GM12878 (cell line): ENCODE measurements around the gene EIF4H. TPM values are rescaled to one million over a fixed set of nuclear protein-coding genes. Genes with fewer than 3 reads are reported as not detected.
A peak's percentile ranks its signal among the peaks of the same experiment; 100 is the strongest.

Experiments
- ATAC-seq: fragments of 200-7000 bp; cut with Tn5 transposase; 3 replicates; pipeline ENCODE4 v1.9.1; 2020; ENCODE audit warnings: mild to moderate bottlenecking, moderate library complexity
- BruUV-seq: library from RNA; stranded (reverse); fragments of 400-500 nt; replicated peaks from 2 replicates; lab custom pipeline; 2021; lab: Mats Ljungman, UMichigan
- CTCF ChIA-PET: fragments of 300-600 bp; sonication (Branson Sonifier 250); formaldehyde crosslinking; extraction: SDS; loops from one replicate; lab custom pipeline; 2021; ENCODE audit warnings: inconsistent platforms; lab: Yijun Ruan, JAX
- POLR2A ChIA-PET: fragments of 350-600 bp; formaldehyde crosslinking; extraction: SDS; loops from one replicate; lab custom pipeline; 2021; ENCODE audit warnings: inconsistent platforms; lab: Charles Lee
- RAD21 ChIA-PET: fragments of 300-600 bp; sonication (Branson Sonifier 250); formaldehyde crosslinking; loops from one replicate; lab custom pipeline; 2023; ENCODE audit warnings: antibody characterized with exemption; ENCODE audit not compliant: unreplicated experiment; lab: Charles Lee
- SMC1A ChIA-PET: fragments of 300-600 bp; sonication (Branson Sonifier 250); formaldehyde crosslinking; loops from one replicate; lab custom pipeline; 2023; ENCODE audit not compliant: unreplicated experiment, uncharacterized antibody; lab: Charles Lee
- DNase-seq: peaks from one replicate; pipeline ENCODE4 v3.0.0-alpha.2; 2011; ENCODE audit warnings: low read depth, low spot score
- FAIRE-seq: peaks from 3 replicates; lab custom pipeline; 2011; peaks lifted over from hg19 to GRCh38; lab: Jason Lieb, UNC
- H2AFZ ChIP-seq: 2 replicates; pipeline ENCODE4 v1.6.0; 2011; ENCODE audit warnings: low read depth, low read length, control low read depth; ENCODE audit not compliant: control insufficient read depth
- H3K27ac ChIP-seq: 2 replicates; pipeline ENCODE4 v1.5.1; 2011; ENCODE audit warnings: control low read depth; ENCODE audit not compliant: control insufficient read depth, insufficient read depth
- H3K27me3 ChIP-seq, 2 experiments: replicated peaks in 1 of 2; 2 replicates each; pipeline versions ENCODE4 v1.6.0 to v1.6.1; 2011; ENCODE audit warnings: low read length in 1 of 2; ENCODE audit not compliant: control insufficient read depth in 2 of 2, insufficient read depth in 2 of 2
- H3K36me3 ChIP-seq, 2 experiments: 2 replicates each; pipeline ENCODE4 v1.5.1; 2011; ENCODE audit warnings: low read length in 1 of 2; ENCODE audit not compliant: control insufficient read depth in 2 of 2, insufficient read depth in 2 of 2
- H3K4me1 ChIP-seq: 2 replicates; pipeline ENCODE4 v1.6.1; 2011; ENCODE audit warnings: mild to moderate bottlenecking, low read length, moderate library complexity, mixed read lengths; ENCODE audit not compliant: control insufficient read depth, insufficient read depth
- H3K4me2 ChIP-seq: 2 replicates; pipeline ENCODE4 v1.6.0; 2011; ENCODE audit warnings: control low read depth; ENCODE audit not compliant: control insufficient read depth, insufficient read depth
- H3K4me3 ChIP-seq: fragments of 200-600 bp; sonication (generic); 2 replicates; pipeline ENCODE4 v1.5.1; 2016
- H3K79me2 ChIP-seq: 2 replicates; pipeline ENCODE4 v1.6.0; 2011; ENCODE audit warnings: low read length; ENCODE audit not compliant: control insufficient read depth, insufficient read depth
- H3K9ac ChIP-seq: 2 replicates; pipeline ENCODE4 v1.8.0; 2011; ENCODE audit warnings: low read length, control low read depth, mixed read lengths; ENCODE audit not compliant: control insufficient read depth, insufficient read depth
- H3K9me3 ChIP-seq: replicated peaks from 3 replicates; pipeline ENCODE4 v1.5.1; 2011; ENCODE audit warnings: mild to moderate bottlenecking, low read length; ENCODE audit not compliant: control insufficient read depth, insufficient read depth
- H4K20me1 ChIP-seq: 2 replicates; pipeline ENCODE4 v1.6.0; 2011; ENCODE audit not compliant: control insufficient read depth, insufficient read depth
- FOS ChIP-seq: IDR thresholded peaks from 3 replicates; pipeline ENCODE4 v1.6.1; 2011; ENCODE audit warnings: borderline replicate concordance; ENCODE audit not compliant: insufficient read length; ENCODE audit errors: extremely low read depth
- LARP7 ChIP-seq: fragments of 450-650 bp; IDR thresholded peaks from 2 replicates; pipeline ENCODE4 v1.6.1; 2017; ENCODE audit warnings: mild to moderate bottlenecking
- POU2F2 ChIP-seq: IDR thresholded peaks from 3 replicates; pipeline ENCODE4 v1.6.1; 2011; ENCODE audit warnings: low read depth, mild to moderate bottlenecking, low read length, borderline replicate concordance
- ZNF384 ChIP-seq: IDR thresholded peaks from 2 replicates; pipeline ENCODE4 v1.6.1; 2012; ENCODE audit warnings: low read depth, mild to moderate bottlenecking, low read length, improper control_type of control experiment, borderline replicate concordance
- WGBS: methylation state at CpG from one replicate; pipeline ENCODE4 v1.1.6; 2016; ENCODE audit warnings: low lambda C conversion rate; ENCODE audit not compliant: insufficient replicate concordance, insufficient coverage; ENCODE audit errors: missing lambda C conversion rate; 5-methylcytosine and 5-hydroxymethylcytosine counted together
- in situ Hi-C: fragments of 300-500 bp; cut with MboI; formaldehyde crosslinking; loops from 9 replicates; pipeline ENCODE4 v1.14.3; 2018; ENCODE audit warnings: mixed read lengths
- intact Hi-C: fragments of 100-400 bp; cut with micrococcal nuclease; formaldehyde crosslinking; loops from one replicate; pipeline ENCODE4 v1.14.2; 2022; ENCODE audit not compliant: unreplicated experiment
- polyA plus RNA-seq, 11 experiments: library from polyadenylated mRNA; depleted of rRNA in 4 of 11; unstranded in 6 of 11; stranded (reverse) in 5 of 11; fragments of >200 nt; fragmentation: Nextera tagmentation in 4 of 11; fragmentation: Illumina TruSeq in 1 of 11; extraction: Ambion mirVana in 4 of 11; extraction: Trizol in 1 of 11; gene quantifications; 1 replicate in 1 of 11; 2 replicates in 10 of 11; pipeline versions ENCODE4 v1.2.1 to v1.2.3, GENCODE V29; 2011 to 2016; ENCODE audit warnings: inconsistent platforms in 2 of 11, missing spikeins in 2 of 11, low read depth in 1 of 11
- total RNA-seq, 4 experiments: library from RNA; depleted of rRNA in 3 of 4; stranded (reverse); fragments of >200 nt in 3 of 4; fragmentation: Illumina TruSeq in 1 of 4; extraction: Trizol in 1 of 4; gene quantifications; 2 replicates each; pipeline versions ENCODE4 v1.2.1 to v1.2.3, GENCODE V29; 2013 to 2021
- TF ChIP-seq, protein P1 (sequence below): fragments of 450-650 bp; IDR thresholded peaks from 2 replicates; pipeline ENCODE4 v1.6.1; 2016; ENCODE audit warnings: mild to moderate bottlenecking
- TF ChIP-seq, protein P2 (sequence below), 3 experiments: IDR thresholded peaks in 2 of 3; conservative IDR thresholded peaks in 1 of 3; 2 replicates each; pipeline ENCODE4 v1.5.1; 2011; ENCODE audit warnings: low read depth in 3 of 3, low read length in 3 of 3, mild to moderate bottlenecking in 3 of 3, control low read depth in 2 of 3, moderate library complexity in 2 of 3, inconsistent platforms in 1 of 3, mixed read lengths in 1 of 3; ENCODE audit not compliant: control insufficient read depth in 2 of 3, insufficient read depth in 1 of 3; ENCODE audit errors: extremely low read depth in 1 of 3

Gene EIF4H
- total and polyA plus RNA-seq, 10 of the 15 experiments (the other 5 are each of a cell fraction or from before 2014, with no cell fraction given) = 9.9 to 443 (median 258) TPM

DNA sequence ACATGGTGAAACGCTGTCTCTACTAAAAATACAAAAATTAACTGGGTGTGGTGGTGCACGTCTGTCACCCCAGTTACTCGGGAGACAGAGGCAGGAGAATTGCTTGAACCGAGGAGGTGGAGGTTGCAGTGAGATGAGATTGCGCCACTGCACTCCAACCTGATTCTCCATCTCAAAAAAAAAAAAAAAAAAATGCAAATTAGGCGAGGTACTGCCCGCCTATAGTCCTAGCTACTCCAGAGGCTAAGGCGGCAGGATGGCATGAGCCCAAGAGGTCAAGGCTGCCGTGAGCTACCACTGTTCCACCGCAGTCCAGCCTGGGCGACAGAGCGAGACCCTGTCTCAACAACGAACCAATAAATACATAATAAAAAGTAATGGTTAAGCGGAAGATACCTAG, 1.1 kb upstream of the EIF4H start:
- DNase-seq (no peak), FAIRE-seq (no peak), ATAC-seq (peak; percentile 42)
- peak overlapping the region; percentile 93 for H3K4me3 ChIP-seq
- TSS peak; percentile 81 for BruUV-seq
- peaks cover 6% of the 10 kb centered on the region for H3K4me1 ChIP-seq
- H3K27ac ChIP-seq = peak overlapping the region; percentile 66; the same call in 1 of the 2 replicates
- H2AFZ ChIP-seq = peak overlapping the region; percentile 89
- in situ Hi-C loops = loop anchor here (10.0 kb wide), 1 partner anchor 88 kb away; the partner anchor contains the start of gene LIMK1
- under 1% methylated on average over 14 of the region's 14 CpGs for WGBS
- SMC1A ChIA-PET = interaction anchor here (1.2 kb wide), 1 partner anchor 103 kb away, joined by 3 read pairs; no protein-coding TSS in a partner anchor
- peak overlapping the region; percentile 48 for H3K4me2 ChIP-seq
- H3K9ac ChIP-seq = peak overlapping the region; percentile 66
- intact Hi-C loops = no loop called here
- no peaks in the 10 kb centered on the region for H3K27me3 ChIP-seq
- no peaks in the 10 kb centered on the region; the same call in 1 of the 2 replicates for H4K20me1 ChIP-seq
- POLR2A ChIA-PET = interaction anchor here (0.7 to 1.5 kb wide), 3 partner anchors 72 to 450 kb away, joined by 5 to 9 read pairs (median 8); no protein-coding TSS in a partner anchor
- RAD21 ChIA-PET = interaction anchor here (0.6 to 1.4 kb wide), 2 partner anchors 10 to 106 kb away, joined by 4 to 6 read pairs; no protein-coding TSS in a partner anchor
- no peaks in the 10 kb centered on the region for H3K9me3 ChIP-seq
- peaks cover 47% of the 10 kb centered on the region for H3K79me2 ChIP-seq
- TF ChIP-seq FOS (no peak), POU2F2 (peak; percentile 70; the same call in 1 of the 3 replicates), LARP7 (no peak), ZNF384 (peak; percentile 52)
- TF ChIP-seq, protein P1, sequence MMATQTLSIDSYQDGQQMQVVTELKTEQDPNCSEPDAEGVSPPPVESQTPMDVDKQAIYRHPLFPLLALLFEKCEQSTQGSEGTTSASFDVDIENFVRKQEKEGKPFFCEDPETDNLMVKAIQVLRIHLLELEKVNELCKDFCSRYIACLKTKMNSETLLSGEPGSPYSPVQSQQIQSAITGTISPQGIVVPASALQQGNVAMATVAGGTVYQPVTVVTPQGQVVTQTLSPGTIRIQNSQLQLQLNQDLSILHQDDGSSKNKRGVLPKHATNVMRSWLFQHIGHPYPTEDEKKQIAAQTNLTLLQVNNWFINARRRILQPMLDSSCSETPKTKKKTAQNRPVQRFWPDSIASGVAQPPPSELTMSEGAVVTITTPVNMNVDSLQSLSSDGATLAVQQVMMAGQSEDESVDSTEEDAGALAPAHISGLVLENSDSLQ = peak; percentile 63
- TF ChIP-seq, protein P2, sequence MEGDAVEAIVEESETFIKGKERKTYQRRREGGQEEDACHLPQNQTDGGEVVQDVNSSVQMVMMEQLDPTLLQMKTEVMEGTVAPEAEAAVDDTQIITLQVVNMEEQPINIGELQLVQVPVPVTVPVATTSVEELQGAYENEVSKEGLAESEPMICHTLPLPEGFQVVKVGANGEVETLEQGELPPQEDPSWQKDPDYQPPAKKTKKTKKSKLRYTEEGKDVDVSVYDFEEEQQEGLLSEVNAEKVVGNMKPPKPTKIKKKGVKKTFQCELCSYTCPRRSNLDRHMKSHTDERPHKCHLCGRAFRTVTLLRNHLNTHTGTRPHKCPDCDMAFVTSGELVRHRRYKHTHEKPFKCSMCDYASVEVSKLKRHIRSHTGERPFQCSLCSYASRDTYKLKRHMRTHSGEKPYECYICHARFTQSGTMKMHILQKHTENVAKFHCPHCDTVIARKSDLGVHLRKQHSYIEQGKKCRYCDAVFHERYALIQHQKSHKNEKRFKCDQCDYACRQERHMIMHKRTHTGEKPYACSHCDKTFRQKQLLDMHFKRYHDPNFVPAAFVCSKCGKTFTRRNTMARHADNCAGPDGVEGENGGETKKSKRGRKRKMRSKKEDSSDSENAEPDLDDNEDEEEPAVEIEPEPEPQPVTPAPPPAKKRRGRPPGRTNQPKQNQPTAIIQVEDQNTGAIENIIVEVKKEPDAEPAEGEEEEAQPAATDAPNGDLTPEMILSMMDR (IDR thresholded peaks at IDR 0.05 in 2 of 3, conservative IDR thresholded peaks at IDR 0.05 in 1 of 3; ENCODE audit: control insufficient read depth in 2 of 3, extremely low read depth in 1 of 3, insufficient read depth in 1 of 3, low read depth in 3 of 3, low read length in 3 of 3) = no peak
- peaks cover 0 to 9% of the 10 kb centered on the region in 2 experiments; a peak in 1 of 4 replicates for H3K36me3 ChIP-seq
- CTCF ChIA-PET = interaction anchor here (0.7 to 3.0 kb wide), 7 partner anchors 8 to 439 kb away, joined by 3 to 12 read pairs (median 4); no protein-coding TSS in a partner anchor
